Mesendoderm (in vitro differentiated cells): ENCODE measurements around the gene INVS.
A peak's percentile ranks its signal among the peaks of the same experiment; 100 is the strongest.

ENCODE experiments used
- DNase-seq: peaks from one replicate; pipeline ENCODE4 v3.0.0; 2013
- H2AK5ac ChIP-seq: 2 replicates; pipeline ENCODE4 v1.6.1; 2013; ENCODE audit warnings: low read length, inconsistent platforms
- H2BK120ac ChIP-seq: 2 replicates; pipeline ENCODE4 v1.6.1; 2013; ENCODE audit warnings: low read depth, mild to moderate bottlenecking, low read length, moderate library complexity, mixed read lengths
- H2BK15ac ChIP-seq: replicated peaks from 2 replicates; pipeline ENCODE4 v1.6.1; 2013; ENCODE audit warnings: low read depth, mild to moderate bottlenecking, moderate library complexity
- H2BK5ac ChIP-seq: 2 replicates; pipeline ENCODE4 v1.6.1; 2013; ENCODE audit warnings: low read length, inconsistent platforms
- H3K18ac ChIP-seq: 2 replicates; pipeline ENCODE4 v1.6.1; 2013; ENCODE audit warnings: mild to moderate bottlenecking, low read length, mixed read lengths
- H3K23ac ChIP-seq: one replicate; pipeline ENCODE4 v1.6.1; 2013; ENCODE audit warnings: low read length
- H3K27ac ChIP-seq: 2 replicates; pipeline ENCODE4 v1.5.1; 2013; ENCODE audit warnings: low read depth, mild to moderate bottlenecking, inconsistent platforms, low read length, moderate library complexity
- H3K27me3 ChIP-seq: 2 replicates; pipeline ENCODE4 v1.6.1; 2013; ENCODE audit warnings: low read length, control low read depth, mild to moderate bottlenecking, inconsistent platforms; ENCODE audit not compliant: insufficient read depth, poor library complexity
- H3K36me3 ChIP-seq: 2 replicates; pipeline ENCODE4 v1.6.1; 2013; ENCODE audit warnings: low read length, inconsistent platforms; ENCODE audit not compliant: control insufficient read depth, insufficient read depth
- H3K4ac ChIP-seq: one replicate; pipeline ENCODE4 v1.6.1; 2013; ENCODE audit warnings: low read depth, mild to moderate bottlenecking, low read length, moderate library complexity
- H3K4me1 ChIP-seq: 2 replicates; pipeline ENCODE4 v1.6.1; 2013; ENCODE audit warnings: low read depth, low read length, inconsistent platforms; ENCODE audit not compliant: control insufficient read depth
- H3K4me2 ChIP-seq: 2 replicates; pipeline ENCODE4 v1.6.1; 2013; ENCODE audit warnings: low read length
- H3K4me3 ChIP-seq: 2 replicates; pipeline ENCODE4 v1.5.1; 2013; ENCODE audit warnings: mild to moderate bottlenecking, low read length
- H3K56ac ChIP-seq: one replicate; pipeline ENCODE4 v1.6.1; 2013; ENCODE audit warnings: low read length
- H3K79me1 ChIP-seq: 2 replicates; pipeline ENCODE4 v1.6.1; 2013; ENCODE audit warnings: low read length, inconsistent platforms
- H3K79me2 ChIP-seq: 2 replicates; pipeline ENCODE4 v1.6.1; 2013; ENCODE audit warnings: mild to moderate bottlenecking, low read length; ENCODE audit not compliant: control insufficient read depth, insufficient read depth
- H3K9ac ChIP-seq: 2 replicates; pipeline ENCODE4 v1.6.1; 2013; ENCODE audit warnings: low read length, inconsistent platforms
- H4K5ac ChIP-seq: one replicate; pipeline ENCODE4 v1.6.1; 2013; ENCODE audit warnings: low read length
- H4K8ac ChIP-seq: one replicate; pipeline ENCODE4 v1.6.1; 2013; ENCODE audit warnings: low read depth, mild to moderate bottlenecking, control low read depth, low read length, moderate library complexity
- WGBS: extraction: QIAGEN DNeasy Blood & Tissue Kit; methylation state at CpG from one replicate; pipeline ENCODE4 v1.1.7; 2013; ENCODE audit warnings: low lambda C conversion rate, missing lambda C conversion rate; ENCODE audit not compliant: insufficient coverage; ENCODE audit errors: extremely low coverage; 5-methylcytosine and 5-hydroxymethylcytosine counted together

Gene INVS

DNA sequence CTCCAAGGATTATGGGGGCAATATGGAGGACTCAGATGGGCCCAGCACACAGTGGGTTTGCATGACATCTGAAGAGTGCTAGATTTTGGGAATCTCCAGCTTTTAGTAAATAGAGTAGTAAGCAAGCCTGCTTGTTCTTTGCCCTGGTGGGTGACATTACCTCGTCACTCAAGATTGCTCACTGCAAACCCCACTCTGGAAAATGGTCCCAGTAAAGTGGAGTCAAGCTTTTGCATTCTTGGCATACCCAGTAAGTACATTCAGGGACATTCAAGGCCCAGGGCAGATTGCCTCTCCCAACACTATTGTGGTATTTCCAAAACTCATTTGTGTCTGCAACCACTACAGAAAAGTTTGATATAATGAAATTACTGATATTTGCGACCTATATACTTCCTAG lies 118.5 kb downstream of the INVS start:
- Histone ChIP-seq H2BK15ac (no peak overlapping the region), H3K27ac (no peak overlapping the region), H3K56ac (no peak overlapping the region), H3K4me3 (no peak overlapping the region), H3K9ac (no peak overlapping the region), H3K36me3 (no peaks in the 10 kb centered on the region), H4K8ac (no peak overlapping the region), H2BK120ac (no peak overlapping the region), H3K18ac (no peak overlapping the region), H3K4me1 (peaks cover 6% of the 10 kb centered on the region), H3K79me2 (no peaks in the 10 kb centered on the region), H4K5ac (no peak overlapping the region), H3K23ac (no peak overlapping the region), H3K27me3 (no peaks in the 10 kb centered on the region), H2AK5ac (no peak overlapping the region), H3K4me2 (no peak overlapping the region), H3K4ac (peak overlapping the region; percentile 3), H3K79me1 (no peaks in the 10 kb centered on the region), H2BK5ac (no peak overlapping the region)
- WGBS = no CpG with 5 or more reads among the region's 2 CpGs
- DNase-seq = peak; percentile 86

DNA sequence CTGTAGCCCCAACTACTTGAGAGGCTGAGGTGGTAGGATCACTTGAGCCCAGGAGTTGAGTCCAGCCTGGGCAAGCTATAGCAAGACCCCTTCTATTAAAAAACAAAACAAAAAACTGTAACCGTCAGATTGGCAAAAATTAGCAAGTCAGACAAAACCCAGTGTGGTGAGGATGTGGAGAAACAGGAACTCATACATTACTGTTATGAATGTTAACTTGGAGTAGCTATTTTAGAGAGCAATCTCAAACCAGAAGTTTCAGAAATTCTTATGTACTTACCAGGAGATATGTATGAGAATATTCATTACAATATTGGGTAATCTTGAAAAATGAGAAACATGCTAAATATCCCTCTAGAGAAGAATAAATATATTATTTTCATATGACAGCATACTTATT lies 120.3 kb downstream of the INVS start:
- Histone ChIP-seq H3K27me3 (no peaks in the 10 kb centered on the region), H2BK5ac (no peak overlapping the region), H3K4me2 (no peak overlapping the region), H3K4me3 (no peak overlapping the region), H2AK5ac (no peak overlapping the region), H3K4ac (no peak overlapping the region), H2BK120ac (no peak overlapping the region), H3K18ac (no peak overlapping the region), H4K5ac (no peak overlapping the region), H3K36me3 (no peaks in the 10 kb centered on the region), H3K4me1 (peaks cover 2% of the 10 kb centered on the region), H2BK15ac (no peak overlapping the region), H4K8ac (no peak overlapping the region), H3K56ac (no peak overlapping the region), H3K9ac (no peak overlapping the region), H3K79me2 (no peaks in the 10 kb centered on the region), H3K23ac (no peak overlapping the region), H3K79me1 (no peaks in the 10 kb centered on the region), H3K27ac (no peak overlapping the region)
- DNase-seq = no peak
- no CpG with 5 or more reads among the region's 1 CpG for WGBS

DNA sequence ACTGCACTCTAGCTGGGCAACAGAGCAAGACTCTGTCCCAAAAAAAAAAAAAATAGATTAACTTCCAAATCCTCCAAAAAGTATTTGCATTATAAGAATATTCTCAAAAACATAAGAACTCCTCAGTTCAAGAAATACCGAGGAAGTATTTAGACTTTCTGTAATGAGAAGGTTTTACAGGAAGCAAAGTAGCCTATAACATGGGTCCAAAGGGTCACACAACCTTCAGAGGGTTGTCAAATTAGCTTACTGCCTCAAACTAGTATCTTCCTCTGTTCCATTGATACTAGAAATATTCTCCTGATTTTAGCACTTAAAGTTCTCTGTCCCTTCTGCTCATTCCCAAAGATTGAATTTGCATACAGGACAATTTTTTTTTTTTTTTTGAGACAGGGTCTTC lies 121.9 kb downstream of the INVS start:
- no peak overlapping the region for H2AK5ac ChIP-seq
- H2BK15ac ChIP-seq = no peak overlapping the region

DNA sequence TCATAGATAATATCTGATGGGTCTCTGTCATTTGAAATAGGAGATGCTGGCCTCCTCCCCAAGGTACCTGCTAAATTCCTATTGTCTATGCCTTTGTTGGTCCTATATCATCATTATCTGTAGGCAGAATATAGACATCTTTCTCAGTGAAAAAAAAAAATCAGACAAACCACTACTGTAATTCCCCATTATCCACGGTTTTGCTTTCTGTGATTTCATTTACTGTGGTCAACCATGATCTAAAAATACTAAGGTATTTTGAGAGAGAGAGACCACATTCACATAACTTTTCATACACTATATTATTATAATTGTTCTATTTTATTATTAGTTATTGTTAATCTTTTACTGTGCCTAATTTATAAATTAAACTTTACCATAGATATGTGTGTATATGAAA lies 122.5 kb downstream of the INVS start:
- Histone ChIP-seq H3K4me3 (no peak overlapping the region), H3K79me1 (no peaks in the 10 kb centered on the region), H3K18ac (no peak overlapping the region), H3K4me2 (no peak overlapping the region), H4K5ac (no peak overlapping the region), H2BK15ac (no peak overlapping the region), H3K79me2 (no peaks in the 10 kb centered on the region), H3K56ac (no peak overlapping the region), H2BK120ac (no peak overlapping the region), H3K36me3 (no peaks in the 10 kb centered on the region), H2BK5ac (no peak overlapping the region), H3K9ac (no peak overlapping the region), H3K27ac (no peak overlapping the region), H3K27me3 (no peaks in the 10 kb centered on the region), H4K8ac (no peak overlapping the region), H3K23ac (no peak overlapping the region), H3K4me1 (no peaks in the 10 kb centered on the region), H3K4ac (no peak overlapping the region), H2AK5ac (no peak overlapping the region)
- WGBS = no CpG with 5 or more reads among the region's 1 CpG
- DNase-seq = no peak

More for the DNA sequence above, 121.9 kb downstream of the INVS start:
- no peak overlapping the region for H3K56ac ChIP-seq
- no peaks in the 10 kb centered on the region for H3K79me1 ChIP-seq
- no peaks in the 10 kb centered on the region for H3K27me3 ChIP-seq
- no peak overlapping the region for H4K5ac ChIP-seq
- no peaks in the 10 kb centered on the region for H3K36me3 ChIP-seq
- H3K18ac ChIP-seq = no peak overlapping the region
- no peak overlapping the region for H4K8ac ChIP-seq
- no peak for DNase-seq
- no peak overlapping the region for H3K4ac ChIP-seq
- H2BK120ac ChIP-seq = no peak overlapping the region
- H3K23ac ChIP-seq = no peak overlapping the region
- no CpG with 5 or more reads among the region's 1 CpG for WGBS
- H3K4me1 ChIP-seq = no peaks in the 10 kb centered on the region
- no peak overlapping the region for H3K4me3 ChIP-seq
- H3K27ac ChIP-seq = no peak overlapping the region
- H3K9ac ChIP-seq = no peak overlapping the region
- no peak overlapping the region for H2BK5ac ChIP-seq
- no peaks in the 10 kb centered on the region for H3K79me2 ChIP-seq
- H3K4me2 ChIP-seq = no peak overlapping the region

DNA sequence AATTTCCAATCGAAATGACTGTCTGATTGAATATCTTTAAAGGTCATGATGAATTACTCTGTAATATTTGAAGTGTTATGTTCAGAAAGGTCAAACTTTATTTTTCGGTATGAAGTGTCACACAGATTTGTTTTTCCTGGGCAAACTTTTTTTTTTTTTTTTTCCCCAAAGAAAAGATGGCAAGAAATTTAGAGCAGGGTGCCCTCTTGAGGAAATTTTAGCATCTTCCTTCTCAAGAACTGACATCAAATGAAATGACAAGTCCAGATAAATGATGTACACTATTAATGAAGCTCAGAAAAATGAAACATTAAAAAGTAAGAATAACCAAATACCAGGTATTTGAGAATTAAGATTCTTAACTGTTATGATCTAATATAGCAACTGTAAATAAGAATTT lies 123.6 kb downstream of the INVS start:
- H3K4ac ChIP-seq = no peak overlapping the region
- no peak overlapping the region for H3K18ac ChIP-seq
- no peak overlapping the region for H4K5ac ChIP-seq
- no peak overlapping the region for H2BK15ac ChIP-seq
- H3K4me2 ChIP-seq = no peak overlapping the region
- no peak overlapping the region for H3K56ac ChIP-seq
- no peak overlapping the region for H3K23ac ChIP-seq
- no peak overlapping the region for H3K27ac ChIP-seq
- H4K8ac ChIP-seq = no peak overlapping the region
- no peaks in the 10 kb centered on the region for H3K27me3 ChIP-seq
- no peaks in the 10 kb centered on the region for H3K4me1 ChIP-seq
- H3K79me1 ChIP-seq = no peaks in the 10 kb centered on the region
- no peak overlapping the region for H2AK5ac ChIP-seq
- H3K36me3 ChIP-seq = no peaks in the 10 kb centered on the region
- no peaks in the 10 kb centered on the region for H3K79me2 ChIP-seq
- peak; percentile 50 for DNase-seq
- no peak overlapping the region for H2BK5ac ChIP-seq
- H2BK120ac ChIP-seq = no peak overlapping the region
- H3K9ac ChIP-seq = no peak overlapping the region
- no peak overlapping the region for H3K4me3 ChIP-seq
- no CpG with 5 or more reads among the region's 2 CpGs for WGBS

DNA sequence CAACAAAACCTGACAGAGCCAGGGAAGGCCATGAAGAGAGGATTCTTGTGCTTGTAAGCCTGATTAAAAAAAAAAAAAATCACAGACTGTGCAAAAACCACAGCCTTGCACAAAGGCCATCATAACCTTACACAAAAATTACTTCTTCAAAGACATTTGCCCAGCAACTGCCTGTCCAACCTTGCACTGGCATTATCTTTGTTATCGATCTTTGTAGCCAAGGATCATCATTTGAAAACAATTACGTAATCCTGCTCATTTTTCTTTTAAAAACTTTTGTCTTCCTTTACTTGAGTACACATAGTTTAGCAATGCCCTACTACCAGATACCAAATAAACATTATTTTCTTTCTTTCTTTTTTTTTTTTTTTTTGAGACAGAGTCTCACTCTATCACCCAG lies 128.6 kb downstream of the INVS start:
- H3K27ac ChIP-seq = no peak overlapping the region
- H3K4ac ChIP-seq = no peak overlapping the region
- no CpG with 5 or more reads among the region's 2 CpGs for WGBS
- DNase-seq = no peak
- H3K9ac ChIP-seq = no peak overlapping the region
- no peaks in the 10 kb centered on the region for H3K4me1 ChIP-seq
- no peak overlapping the region for H3K4me2 ChIP-seq
- no peak overlapping the region for H3K23ac ChIP-seq
- H4K8ac ChIP-seq = no peak overlapping the region
- no peak overlapping the region for H3K18ac ChIP-seq
- no peaks in the 10 kb centered on the region for H3K79me2 ChIP-seq
- H2BK15ac ChIP-seq = no peak overlapping the region
- H4K5ac ChIP-seq = no peak overlapping the region
- H3K27me3 ChIP-seq = no peaks in the 10 kb centered on the region
- H2BK120ac ChIP-seq = no peak overlapping the region
- no peak overlapping the region for H2BK5ac ChIP-seq
- H3K36me3 ChIP-seq = no peaks in the 10 kb centered on the region
- H3K79me1 ChIP-seq = no peaks in the 10 kb centered on the region
- H3K4me3 ChIP-seq = no peak overlapping the region
- no peak overlapping the region for H2AK5ac ChIP-seq
- no peak overlapping the region for H3K56ac ChIP-seq
